BLaER1 treated with 17β-estradiol and CSF1 and Interleukin-3, amounts not matched to agents 10 nM and 100 nM (cell line): ENCODE measurements around the gene C14orf93.
"Not testable (repeated sequence)": the region's sequence is repeated elsewhere in the genome, so short reads cannot be mapped to it uniquely, and the experiment has no call there.

Experiments
- H3K27ac ChIP-seq, 11 experiments: shearing (Covaris generic); formaldehyde crosslinking; 2 replicates each; pipeline ENCODE4 v1.8.1; 2022
- H3K27me3 ChIP-seq, 11 experiments: shearing (Covaris generic); formaldehyde crosslinking; 2 replicates each; pipeline ENCODE4 v1.8.1; 2022
- H3K36me3 ChIP-seq, 11 experiments: shearing (Covaris generic); formaldehyde crosslinking; 2 replicates each; pipeline ENCODE4 v1.8.1; 2022
- H3K4me1 ChIP-seq, 10 experiments: shearing (Covaris generic); formaldehyde crosslinking; 2 replicates each; pipeline ENCODE4 v1.8.1; 2022
- H3K4me2 ChIP-seq, 11 experiments: shearing (Covaris generic); formaldehyde crosslinking; 2 replicates each; pipeline ENCODE4 v1.8.1; 2022
- H3K4me3 ChIP-seq, 10 experiments: shearing (Covaris generic); formaldehyde crosslinking; 2 replicates each; pipeline ENCODE4 v1.8.1; 2022
- H3K9ac ChIP-seq, 11 experiments: shearing (Covaris generic); formaldehyde crosslinking; 2 replicates each; pipeline ENCODE4 v1.8.1; 2022
- H3K9me3 ChIP-seq, 11 experiments: shearing (Covaris generic); formaldehyde crosslinking; replicated peaks in 1 of 11; 2 replicates each; pipeline ENCODE4 v1.8.1; 2022
- H4K20me1 ChIP-seq, 11 experiments: shearing (Covaris generic); formaldehyde crosslinking; 2 replicates each; pipeline ENCODE4 v1.8.1; 2022
- Cebpa-rat ChIP-seq, 11 experiments: shearing (Covaris generic); IDR thresholded peaks; 2 replicates each; pipeline ENCODE4 v1.8.1; 2022

Gene C14orf93

GRCh38 chr14:23020143-23021128 is 10.5 kb upstream of the C14orf93 start:
- H3K27me3 ChIP-seq: no peaks in the 10 kb centered on the region
- H3K36me3 ChIP-seq: peaks cover 23 to 51% (median 42%) of the 10 kb centered on the region in 11 experiments
- H3K9ac ChIP-seq: no peak overlapping the region
- no peaks in the 10 kb centered on the region for H3K9me3 ChIP-seq
- H3K4me2 ChIP-seq: no peak overlapping the region
- TF ChIP-seq Cebpa-rat (IDR thresholded peaks at IDR 0.05): no peak
- no peak overlapping the region for H3K4me3 ChIP-seq
- H3K27ac ChIP-seq: no peak overlapping the region
- H3K4me1 ChIP-seq: peaks cover 0 to 8% (median 2%) of the 10 kb centered on the region in 10 experiments; a peak in 9 of 20 replicates
- H4K20me1 ChIP-seq: peaks cover 0 to 25% (median 12%) of the 10 kb centered on the region in 11 experiments; a peak in 11 of 22 replicates

GRCh38 chr14:23018107-23018506 is 8.2 kb upstream of the C14orf93 start:
- Histone ChIP-seq H4K20me1 (peaks cover 0 to 5% (median 0%) of the 10 kb centered on the region in 11 experiments; a peak in 4 of 22 replicates), H3K9ac (no peak overlapping the region)

GRCh38 chr14:23017091-23017490 is 7.1 kb upstream of the C14orf93 start:
- Histone ChIP-seq H3K27me3 (no peaks in the 10 kb centered on the region), H3K4me1 (no peaks in the 10 kb centered on the region), H3K27ac (no peak overlapping the region), H3K36me3 (peaks cover 0 to 20% (median 16%) of the 10 kb centered on the region in 11 experiments; a peak in 12 of 22 replicates), H3K4me3 (no peak overlapping the region), H4K20me1 (no peaks in the 10 kb centered on the region; a peak in 1 of 22 replicates), H3K9ac (no peak overlapping the region), H3K9me3 (no peaks in the 10 kb centered on the region), H3K4me2 (no peak overlapping the region)
- no peak for TF ChIP-seq Cebpa-rat (IDR thresholded peaks at IDR 0.05)

More at GRCh38 chr14:23018107-23018506, 8.2 kb upstream of the C14orf93 start:
- H3K27ac ChIP-seq: no peak overlapping the region
- H3K36me3 ChIP-seq: peaks cover under 1 to 28% (median 19%) of the 10 kb centered on the region in 11 experiments; a peak in 17 of 22 replicates
- no peak for TF ChIP-seq Cebpa-rat (IDR thresholded peaks at IDR 0.05)
- no peaks in the 10 kb centered on the region for H3K9me3 ChIP-seq
- H3K27me3 ChIP-seq: no peaks in the 10 kb centered on the region
- H3K4me1 ChIP-seq: no peaks in the 10 kb centered on the region
- H3K4me3 ChIP-seq: no peak overlapping the region
- H3K4me2 ChIP-seq: no peak overlapping the region

GRCh38 chr14:23015618-23016017 is 5.7 kb upstream of the C14orf93 start:
- Histone ChIP-seq H3K36me3 (peaks cover 0 to 6% (median 3%) of the 10 kb centered on the region in 11 experiments; a peak in 8 of 22 replicates), H3K4me2 (no peak overlapping the region), H3K27ac (no peak overlapping the region), H3K27me3 (no peaks in the 10 kb centered on the region), H3K9ac (no peak overlapping the region), H4K20me1 (no peaks in the 10 kb centered on the region), H3K4me1 (peaks cover 0 to under 1% (median 0%) of the 10 kb centered on the region in 10 experiments; a peak in 3 of 20 replicates), H3K4me3 (no peak overlapping the region), H3K9me3 (no peaks in the 10 kb centered on the region)
- TF ChIP-seq Cebpa-rat (IDR thresholded peaks at IDR 0.05): no peak

GRCh38 chr14:23013749-23014054 is 3.8 kb upstream of the C14orf93 start:
- H3K4me3 ChIP-seq, H3K36me3 ChIP-seq, H3K4me2 ChIP-seq, H4K20me1 ChIP-seq, H3K27ac ChIP-seq, H3K9me3 ChIP-seq, H3K9ac ChIP-seq, H3K27me3 ChIP-seq: not testable (repeated sequence)
- peaks cover 13 to 17% (median 14%) of the 10 kb centered on the region in 10 experiments for H3K4me1 ChIP-seq

- TF ChIP-seq Cebpa-rat (IDR thresholded peaks at IDR 0.05): no peak
- no peaks in the 10 kb centered on the region for H4K20me1 ChIP-seq
- H3K9me3 ChIP-seq: no peaks in the 10 kb centered on the region
- no peak overlapping the region for H3K4me3 ChIP-seq
- H3K4me2 ChIP-seq: no peak overlapping the region
- H3K27ac ChIP-seq: no peak overlapping the region
- H3K27me3 ChIP-seq: no peaks in the 10 kb centered on the region
- no peaks in the 10 kb centered on the region for H3K36me3 ChIP-seq
- no peak overlapping the region for H3K9ac ChIP-seq
- peaks cover 18 to 22% (median 19%) of the 10 kb centered on the region in 10 experiments for H3K4me1 ChIP-seq
Observed at GRCh38 chr14:23013054-23013748, 3.3 kb upstream of the C14orf93 start.

- Histone ChIP-seq H3K36me3 (no peaks in the 10 kb centered on the region), H3K9me3 (no peaks in the 10 kb centered on the region; a peak in 1 of 22 replicates), H3K4me3 (peak overlapping the region; percentile 48 to 72 (median 62)), H3K27ac (peak overlapping the region; percentile 76 to 97 (median 95)), H4K20me1 (no peaks in the 10 kb centered on the region), H3K9ac (peak overlapping the region; percentile 75 to 90 (median 81)), H3K4me2 (peak overlapping the region; percentile 75 to 95 (median 85)), H3K27me3 (no peaks in the 10 kb centered on the region), H3K4me1 (peaks cover 38 to 48% (median 44%) of the 10 kb centered on the region in 10 experiments)
- TF ChIP-seq Cebpa-rat (IDR thresholded peaks at IDR 0.05): no peak
Observed at GRCh38 chr14:23009483-23009938, 432 bp downstream of the C14orf93 start.

GRCh38 chr14:23008831-23009230 is 1.1 kb downstream of the C14orf93 start:
- Histone ChIP-seq H3K9me3 (no peaks in the 10 kb centered on the region; a peak in 1 of 22 replicates), H3K36me3 (no peaks in the 10 kb centered on the region), H3K27ac (peak overlapping the region; percentile 76 to 97 (median 95); a peak in 21 of 22 replicates), H3K4me3 (peak overlapping the region; percentile 48 to 72 (median 62); a peak in 16 of 20 replicates), H3K4me1 (peaks cover 38 to 48% (median 44%) of the 10 kb centered on the region in 10 experiments), H3K27me3 (no peaks in the 10 kb centered on the region), H3K4me2 (peak overlapping the region; percentile 75 to 95 (median 85)), H4K20me1 (no peaks in the 10 kb centered on the region), H3K9ac (peak overlapping the region; percentile 11 to 90 (median 78); a peak in 20 of 22 replicates)
- TF ChIP-seq Cebpa-rat (IDR thresholded peaks at IDR 0.05): no peak
